Adrenal gland (tissue), 12 donors: ENCODE measurements around the gene CACNA1C. TPM values are rescaled to one million over a fixed set of nuclear protein-coding genes. Genes with fewer than 3 reads are reported as not detected.
A peak's percentile ranks its signal among the peaks of the same experiment; 100 is the strongest.

Experiments
- DNase-seq, 7 donors: peaks; one replicate each; pipeline ENCODE4 v3.0.0-alpha.2; 2019 to 2020
- H3K27ac ChIP-seq, 5 donors: fragments of 200-600 bp; sonication (generic) in 4 of 5; 1 replicate in 3 of 5; 2 replicates in 2 of 5; pipeline versions ENCODE4 v1.5.1 to v1.8.0; 2016 to 2020; ENCODE audit warnings: mild to moderate bottlenecking in 1 of 5
- H3K27me3 ChIP-seq: fragments of 200-600 bp; 2 replicates; pipeline ENCODE4 v1.8.0; 2021
- H3K36me3 ChIP-seq, 2 donors: fragments of 200-600 bp; replicated peaks in 1 of 2; 1 replicate in 1 of 2; 2 replicates in 1 of 2; pipeline versions ENCODE4 v1.5.1 to v1.8.0; 2018 to 2022
- H3K4me1 ChIP-seq, 2 donors: fragments of 200-600 bp; replicated peaks in 1 of 2; 1 replicate in 1 of 2; 2 replicates in 1 of 2; pipeline versions ENCODE4 v1.5.1 to v1.8.0; 2018 to 2021
- H3K4me3 ChIP-seq, 4 donors: fragments of 200-600 bp; sonication (generic) in 3 of 4; one replicate each; pipeline ENCODE4 v1.5.1; 2016 to 2018
- H3K9me3 ChIP-seq, 3 donors: fragments of 200-600 bp; sonication (generic) in 1 of 3; replicated peaks in 1 of 3; 1 replicate in 2 of 3; 2 replicates in 1 of 3; pipeline versions ENCODE4 v1.5.1 to v1.8.0; 2016 to 2021
- POLR2A ChIP-seq, 2 donors: fragments of 450-650 bp; IDR thresholded peaks; one replicate each; pipeline ENCODE4 v1.6.1; 2017; ENCODE audit warnings: antibody characterized with exemption in 2 of 2, mild to moderate bottlenecking in 2 of 2, moderate library complexity in 1 of 2
- WGBS, 4 donors: extraction: QIAGEN DNeasy Blood & Tissue Kit in 2 of 4; methylation state at CpG; one replicate each; pipeline versions ENCODE4 v1.1.5 to v1.1.7; 2013 to 2017; 5-methylcytosine and 5-hydroxymethylcytosine counted together
- intact Hi-C, 2 donors: fragments of 100-400 bp; cut with DNase I; formaldehyde crosslinking; loops; one replicate each; pipeline versions ENCODE4 v1.14.1 to v1.15.0; 2022 to 2023
- polyA plus RNA-seq, 3 donors: library from polyadenylated mRNA; stranded (reverse); fragments of 200-250 nt in 2 of 3; fragments of 350-450 nt in 1 of 3; fragmentation: Illumina TruSeq in 1 of 3; extraction: RNeasy Lipid Tissue Mini Kit (QIAGEN cat#74804) in 1 of 3; gene quantifications; one replicate each; pipeline ENCODE4 v1.2.3, GENCODE V29; 2013 to 2014
- total RNA-seq, 9 donors: library from RNA; depleted of rRNA in 4 of 9; stranded (reverse); fragments of >200 nt in 4 of 9; fragments of 120-200 nt in 1 of 9; fragmentation: NEBNext Ultra II Directional in 1 of 9; extraction: Animal tissue kit (Norgen Biotek cat#: 25700) in 1 of 9; gene quantifications; one replicate each; pipeline versions ENCODE4 v1.1.0 to v1.2.4, GENCODE V29; 2013 to 2023
- TF ChIP-seq, protein P1 (sequence below), 6 experiments: fragments of 450-650 bp in 4 of 6; fragments of 200-600 bp in 2 of 6; sonication (generic) in 1 of 6; IDR thresholded peaks; 1 replicate in 5 of 6; 2 replicates in 1 of 6; pipeline versions ENCODE4 v1.5.1 to v1.8.0; 2016 to 2021; ENCODE audit warnings: antibody characterized with exemption in 6 of 6, mild to moderate bottlenecking in 2 of 6, moderate library complexity in 1 of 6
- donor health status: healthy with polysubstance abuse.
- donor health status: Bipolar disorder and iron deficiency.
- donor health status: DM: yes; HTN: yes; CAD: no.
- donor health status: DM: no; HTN: no; CAD: no.
- donor health status: DM: no; HTN: no; CAD: no.
- donor health status: DM: yes; HTN: yes; CAD: no.

The CACNA1C gene
- total and polyA plus RNA-seq, 12 donors, result 1.4 to 5.8 (median 3.5) TPM

DNA sequence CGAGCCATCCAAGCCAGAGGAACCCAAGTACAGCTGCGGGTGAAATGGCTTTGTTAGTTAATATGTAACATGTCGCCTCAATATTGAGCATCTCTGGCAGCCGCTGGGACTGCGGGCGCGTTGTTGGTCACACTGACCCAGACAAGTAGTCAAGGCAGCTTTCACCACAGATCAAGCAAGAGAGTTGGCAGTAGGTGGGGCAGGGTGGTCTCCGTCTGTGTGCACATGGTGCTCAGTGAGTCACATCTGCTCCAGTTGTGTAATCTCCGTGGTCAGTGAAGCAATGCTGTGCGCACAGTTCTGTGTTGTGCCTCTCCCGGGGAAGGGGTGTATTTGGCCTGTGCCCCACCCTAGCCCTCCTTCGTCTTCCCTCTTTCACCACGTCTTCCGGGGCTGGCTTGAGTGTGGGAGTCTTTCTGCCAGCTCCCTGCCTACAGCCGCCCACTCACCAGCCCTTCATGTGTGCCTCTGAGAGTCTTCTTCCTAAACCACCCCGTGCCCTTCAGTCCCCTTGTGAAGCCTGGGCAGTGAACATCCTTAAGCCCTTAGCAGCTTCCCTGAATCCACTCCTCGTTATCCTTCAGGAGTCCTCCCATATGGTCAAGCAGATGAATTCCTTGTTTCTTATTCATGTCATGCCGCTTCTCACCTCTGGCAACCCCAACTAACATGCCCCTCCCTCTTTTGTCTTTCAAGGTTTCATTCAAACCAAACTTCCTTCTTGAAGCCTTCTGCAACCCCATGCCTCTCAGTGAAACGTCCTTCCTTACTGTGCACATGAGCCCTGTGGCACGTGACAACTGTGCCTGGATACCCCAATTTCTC is 242.1 kb downstream of the CACNA1C start:
- Histone ChIP-seq H3K4me1 (no peaks in the 10 kb centered on the region), H3K9me3 (no peaks in the 10 kb centered on the region), H3K36me3 (no peaks in the 10 kb centered on the region), H3K27me3 (no peaks in the 10 kb centered on the region), H3K27ac (no peak overlapping the region), H3K4me3 (no peak overlapping the region)
- intact Hi-C loops, result no loop called here
- DNase-seq, result peak in 3 of 7 donors; percentile 20 to 73 (median 29)
- TF ChIP-seq, protein P1, sequence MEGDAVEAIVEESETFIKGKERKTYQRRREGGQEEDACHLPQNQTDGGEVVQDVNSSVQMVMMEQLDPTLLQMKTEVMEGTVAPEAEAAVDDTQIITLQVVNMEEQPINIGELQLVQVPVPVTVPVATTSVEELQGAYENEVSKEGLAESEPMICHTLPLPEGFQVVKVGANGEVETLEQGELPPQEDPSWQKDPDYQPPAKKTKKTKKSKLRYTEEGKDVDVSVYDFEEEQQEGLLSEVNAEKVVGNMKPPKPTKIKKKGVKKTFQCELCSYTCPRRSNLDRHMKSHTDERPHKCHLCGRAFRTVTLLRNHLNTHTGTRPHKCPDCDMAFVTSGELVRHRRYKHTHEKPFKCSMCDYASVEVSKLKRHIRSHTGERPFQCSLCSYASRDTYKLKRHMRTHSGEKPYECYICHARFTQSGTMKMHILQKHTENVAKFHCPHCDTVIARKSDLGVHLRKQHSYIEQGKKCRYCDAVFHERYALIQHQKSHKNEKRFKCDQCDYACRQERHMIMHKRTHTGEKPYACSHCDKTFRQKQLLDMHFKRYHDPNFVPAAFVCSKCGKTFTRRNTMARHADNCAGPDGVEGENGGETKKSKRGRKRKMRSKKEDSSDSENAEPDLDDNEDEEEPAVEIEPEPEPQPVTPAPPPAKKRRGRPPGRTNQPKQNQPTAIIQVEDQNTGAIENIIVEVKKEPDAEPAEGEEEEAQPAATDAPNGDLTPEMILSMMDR (IDR thresholded peaks at IDR 0.05), result no peak
- no peak for TF ChIP-seq POLR2A (IDR thresholded peaks at IDR 0.05)
- 70 to 81% (median 73%) methylated on average over 14 to 20 of the region's 20 CpGs for WGBS, 4 donors

DNA sequence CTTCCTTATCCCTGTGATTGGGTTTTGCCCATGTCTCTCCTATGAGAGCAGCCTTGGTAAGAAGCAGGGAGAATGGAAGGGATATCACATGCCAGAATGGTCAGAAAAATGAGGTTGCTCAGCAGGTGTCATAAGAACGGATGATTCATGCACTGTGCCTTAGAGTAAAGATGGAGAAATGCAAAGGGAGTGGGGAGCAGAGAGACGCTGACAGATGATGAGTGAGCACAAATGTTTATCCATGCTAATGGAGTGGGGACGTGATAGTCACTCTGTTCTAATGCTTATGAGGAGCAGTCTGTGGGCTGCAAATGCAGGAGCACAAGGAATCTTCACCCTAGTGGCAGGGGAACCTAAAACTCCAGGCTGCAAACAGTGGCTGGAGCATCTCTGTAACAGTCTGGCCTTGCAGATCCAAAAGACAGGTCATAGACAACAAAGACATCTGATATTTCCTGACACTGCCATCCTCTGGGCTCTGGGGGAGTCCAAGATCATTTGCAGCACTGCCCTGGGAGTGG is 243.2 kb downstream of the CACNA1C start:
- Histone ChIP-seq H3K4me1 (no peaks in the 10 kb centered on the region), H3K36me3 (no peaks in the 10 kb centered on the region), H3K4me3 (no peak overlapping the region), H3K27me3 (no peaks in the 10 kb centered on the region), H3K27ac (no peak overlapping the region), H3K9me3 (no peaks in the 10 kb centered on the region)
- 60 to 72% (median 65%) methylated on average over 3 of the region's 3 CpGs for WGBS, 4 donors
- no peak for DNase-seq
- intact Hi-C loops, result no loop called here
- TF ChIP-seq POLR2A (IDR thresholded peaks at IDR 0.05), result no peak
- TF ChIP-seq, protein P1 (IDR thresholded peaks at IDR 0.05), result no peak

DNA sequence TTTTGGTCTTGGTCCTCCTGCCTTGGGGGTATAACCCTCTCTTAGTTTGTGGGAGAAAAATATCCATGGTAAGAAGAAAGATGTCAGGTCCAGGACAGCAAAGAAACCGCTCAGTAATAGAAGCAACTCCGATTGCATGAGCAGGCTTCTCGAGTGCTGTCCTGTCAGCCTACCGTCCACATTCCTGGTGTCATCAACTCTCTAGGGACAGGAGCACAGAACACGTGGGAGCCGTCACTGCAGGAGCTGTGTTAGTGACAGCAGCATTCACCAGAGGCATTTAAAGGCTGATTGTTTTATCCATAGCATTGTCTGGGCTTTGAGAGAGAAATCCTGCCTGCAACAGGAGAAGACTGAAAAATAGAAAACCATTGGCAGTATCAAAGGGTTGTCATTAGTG is 244.2 kb downstream of the CACNA1C start:
- H3K36me3 ChIP-seq, result no peaks in the 10 kb centered on the region
- no peak overlapping the region for H3K27ac ChIP-seq
- H3K9me3 ChIP-seq, result no peaks in the 10 kb centered on the region
- H3K4me3 ChIP-seq, result no peak overlapping the region
- TF ChIP-seq, protein P1 (IDR thresholded peaks at IDR 0.05), result no peak
- no peak for TF ChIP-seq POLR2A (IDR thresholded peaks at IDR 0.05)
- no peak for DNase-seq
- no peaks in the 10 kb centered on the region for H3K27me3 ChIP-seq
- peaks cover 0 to 8% of the 10 kb centered on the region in 2 donors for H3K4me1 ChIP-seq
- intact Hi-C loops, result no loop called here
- 60 to 86% (median 81%) methylated on average over 6 of the region's 6 CpGs for WGBS, 4 donors

DNA sequence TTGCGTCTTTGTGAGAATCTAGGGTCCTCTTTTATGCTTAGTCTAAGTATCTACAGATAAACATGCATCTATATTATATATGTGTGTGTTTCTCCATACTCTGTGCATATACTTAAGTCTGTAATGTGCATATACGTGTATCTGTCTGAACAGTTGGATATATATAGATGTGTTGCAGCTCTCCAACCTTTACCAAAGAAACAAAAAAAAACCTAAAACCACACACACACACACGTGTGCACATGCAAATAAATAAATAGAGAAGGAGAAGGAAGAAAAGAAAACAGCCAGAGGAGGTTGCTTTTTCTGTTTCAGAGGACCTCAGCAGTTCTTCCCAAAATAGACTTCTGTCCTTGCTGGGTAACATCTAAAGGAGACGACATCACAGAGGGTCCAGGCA is 244.9 kb downstream of the CACNA1C start:
- no peaks in the 10 kb centered on the region for H3K9me3 ChIP-seq
- 63 to 67% (median 65%) methylated on average over 4 of the region's 4 CpGs for WGBS, 4 donors
- H3K27ac ChIP-seq, result no peak overlapping the region
- H3K4me3 ChIP-seq, result no peak overlapping the region
- DNase-seq, result no peak
- no peak for TF ChIP-seq POLR2A (IDR thresholded peaks at IDR 0.05)
- TF ChIP-seq, protein P1 (IDR thresholded peaks at IDR 0.05), result no peak
- H3K36me3 ChIP-seq, result no peaks in the 10 kb centered on the region
- H3K4me1 ChIP-seq, result peaks cover 0 to 14% of the 10 kb centered on the region in 2 donors
- H3K27me3 ChIP-seq, result no peaks in the 10 kb centered on the region
- intact Hi-C loops, result no loop called here
